HepG2 (cell line): ENCODE results near the gene ST6GAL2. TPM values are rescaled to one million over a fixed set of nuclear protein-coding genes. Genes with fewer than 3 reads are reported as not detected.

ENCODE experiments used
- ATAC-seq: fragments of 200-7000 bp; cut with Tn5 transposase; 3 replicates; pipeline ENCODE4 v1.9.1; 2020; ENCODE audit warnings: mild to moderate bottlenecking, moderate library complexity
- BruUV-seq: library from RNA; stranded (reverse); fragments of 400-500 nt; replicated peaks from 2 replicates; lab custom pipeline; 2021; lab: Mats Ljungman, UMichigan
- CTCF ChIA-PET: fragments of 300-600 bp; formaldehyde crosslinking; extraction: SDS; loops from one replicate; lab custom pipeline; 2021; ENCODE audit warnings: low total read pairs, inconsistent platforms, low intra/inter-chr PET ratio; lab: Yijun Ruan, JAX
- POLR2A ChIA-PET: fragments of 350-600 bp; sonication (Branson Sonifier 250); formaldehyde crosslinking; loops from one replicate; lab custom pipeline; 2020; ENCODE audit warnings: antibody characterized with exemption, inconsistent platforms; lab: Yijun Ruan, JAX
- DNase-seq: peaks from one replicate; pipeline ENCODE4 v3.0.0-alpha.2; 2015; ENCODE audit warnings: low spot score
- FAIRE-seq: peaks from 3 replicates; lab custom pipeline; 2011; peaks lifted over from hg19 to GRCh38; lab: Jason Lieb, UNC
- H2AFZ ChIP-seq: one replicate; pipeline ENCODE4 v1.6.1; 2011; ENCODE audit warnings: low read length, inconsistent platforms
- H3K27ac ChIP-seq: fragments of 300-600 bp; 3 replicates; pipeline ENCODE4 v1.8.0; 2011; ENCODE audit warnings: mixed run types, mild to moderate bottlenecking, mixed read lengths, low read length, inconsistent platforms; ENCODE audit not compliant: insufficient read depth; ENCODE audit errors: extremely low read length
- H3K27me3 ChIP-seq, 2 experiments: fragments of 200-600 bp in 1 of 2; 2 replicates in 1 of 2; 3 replicates in 1 of 2; pipeline versions ENCODE4 v1.6.0 to v1.8.0; 2011; ENCODE audit warnings: low read length in 2 of 2, mild to moderate bottlenecking in 2 of 2, moderate library complexity in 2 of 2, inconsistent platforms in 1 of 2; ENCODE audit not compliant: insufficient read depth in 2 of 2, control insufficient read depth in 1 of 2
- H3K36me3 ChIP-seq, 2 experiments: fragments of 200-600 bp in 1 of 2; replicated peaks in 1 of 2; 2 replicates in 1 of 2; 3 replicates in 1 of 2; pipeline versions ENCODE4 v1.5.1 to v1.8.0; 2011; ENCODE audit warnings: low read length in 2 of 2, inconsistent platforms in 1 of 2; ENCODE audit not compliant: insufficient read depth in 2 of 2, control insufficient read depth in 1 of 2
- H3K4me1 ChIP-seq: 2 replicates; pipeline ENCODE4 v1.5.1; 2012; ENCODE audit warnings: low read length, inconsistent platforms; ENCODE audit not compliant: insufficient read depth
- H3K4me2 ChIP-seq: 2 replicates; pipeline ENCODE4 v1.6.0; 2011; ENCODE audit warnings: low read depth, low read length, inconsistent platforms
- H3K4me3 ChIP-seq, 3 experiments: fragments of 200-600 bp in 1 of 3; sonication (generic), shearing (Covaris generic) in 1 of 3; replicated peaks in 1 of 3; 2 replicates each; pipeline ENCODE4 v1.5.1; 2011 to 2016; ENCODE audit warnings: low read length in 3 of 3, inconsistent platforms in 2 of 3, low read depth in 2 of 3, mild to moderate bottlenecking in 2 of 3, control low read depth in 1 of 3, mixed read lengths in 1 of 3; ENCODE audit not compliant: insufficient read depth in 1 of 3
- H3K79me2 ChIP-seq: one replicate; pipeline ENCODE4 v1.6.1; 2011; ENCODE audit warnings: low read length, inconsistent platforms; ENCODE audit not compliant: insufficient read depth
- H3K9ac ChIP-seq: 2 replicates; pipeline ENCODE4 v1.6.0; 2011; ENCODE audit warnings: mild to moderate bottlenecking, low read depth, low read length, inconsistent platforms; ENCODE audit not compliant: insufficient read depth
- H3K9me3 ChIP-seq: 2 replicates; pipeline ENCODE4 v1.5.1; 2012; ENCODE audit warnings: mild to moderate bottlenecking, low read length
- H4K20me1 ChIP-seq: 2 replicates; pipeline ENCODE4 v1.6.0; 2011; ENCODE audit warnings: inconsistent platforms, mild to moderate bottlenecking, low read length, moderate library complexity; ENCODE audit not compliant: insufficient read depth
- HMGXB4 ChIP-seq, 2 experiments: sonication (generic) in 1 of 2; formaldehyde crosslinking in 1 of 2; IDR thresholded peaks; 2 replicates each; pipeline versions ENCODE4 v1.4.0 to v1.6.1; 2018 to 2020; ENCODE audit warnings: missing genetic modification reagents in 2 of 2, borderline replicate concordance in 1 of 2, low read depth in 1 of 2, mild to moderate bottlenecking in 1 of 2, missing biosample characterization in 1 of 2
- JUNB ChIP-seq: sonication (generic); formaldehyde crosslinking; IDR thresholded peaks from 2 replicates; pipeline ENCODE4 v1.8.0; 2022; ENCODE audit warnings: missing genetic modification reagents, mild to moderate bottlenecking, borderline replicate concordance
- KDM2A ChIP-seq: sonication (generic); formaldehyde crosslinking; IDR thresholded peaks from 2 replicates; pipeline ENCODE4 v1.4.0; 2020; ENCODE audit warnings: low read depth, missing genetic modification reagents, borderline replicate concordance
- NCOA2 ChIP-seq: sonication (generic); formaldehyde crosslinking; IDR thresholded peaks from 2 replicates; pipeline ENCODE4 v1.8.0; 2022; ENCODE audit warnings: inconsistent platforms
- RARG ChIP-seq: sonication (generic); formaldehyde crosslinking; IDR thresholded peaks from 2 replicates; pipeline ENCODE4 v1.4.0; 2020; ENCODE audit warnings: low read depth, mild to moderate bottlenecking, missing genetic modification reagents
- SOX5 ChIP-seq: IDR thresholded peaks from 2 replicates; pipeline ENCODE4 v1.6.1; 2016; ENCODE audit warnings: borderline replicate concordance
- TBX2 ChIP-seq: sonication (generic); formaldehyde crosslinking; IDR thresholded peaks from 2 replicates; pipeline ENCODE4 v1.5.0; 2020; ENCODE audit warnings: missing genetic modification reagents, mild to moderate bottlenecking, borderline replicate concordance
- TOE1 ChIP-seq: sonication (generic); formaldehyde crosslinking; IDR thresholded peaks from 2 replicates; pipeline ENCODE4 v1.4.0; 2020; ENCODE audit warnings: mild to moderate bottlenecking, missing genetic modification reagents
- ZBTB40 ChIP-seq, 2 experiments: fragments of 450-650 bp in 1 of 2; sonication (generic) in 1 of 2; formaldehyde crosslinking in 1 of 2; IDR thresholded peaks; 2 replicates each; pipeline versions ENCODE4 v1.6.1 to v1.8.0; 2016 to 2022; ENCODE audit warnings: antibody characterized with exemption in 1 of 2, mild to moderate bottlenecking in 1 of 2, missing genetic modification reagents in 1 of 2
- ZNF12 ChIP-seq: sonication (generic); formaldehyde crosslinking; IDR thresholded peaks from 2 replicates; pipeline ENCODE4 v1.5.0; 2020; ENCODE audit warnings: missing genetic modification reagents
- ZNF180 ChIP-seq: sonication (generic); formaldehyde crosslinking; IDR thresholded peaks from 2 replicates; pipeline ENCODE4 v1.4.0; 2020; ENCODE audit warnings: low read depth, missing genetic modification reagents, borderline replicate concordance
- ZNF704 ChIP-seq: sonication (generic); formaldehyde crosslinking; IDR thresholded peaks from 2 replicates; pipeline ENCODE4 v1.8.1; 2023; ENCODE audit warnings: mild to moderate bottlenecking, inconsistent platforms, moderate library complexity, missing genetic modification reagents, borderline replicate concordance
- WGBS: methylation state at CpG from one replicate; pipeline ENCODE4 v1.1.6; 2017; ENCODE audit warnings: low lambda C conversion rate; 5-methylcytosine and 5-hydroxymethylcytosine counted together
- in situ Hi-C: cut with HindIII; loops from 2 replicates; pipeline ENCODE4 v1.10.0; 2017; ENCODE audit warnings: low pct_unique_long_range_greater_than_20kb; ENCODE audit not compliant: extremely low pct_ligation_motif_present
- intact Hi-C: fragments of 100-400 bp; cut with micrococcal nuclease; formaldehyde crosslinking; loops from one replicate; pipeline ENCODE4 v1.10.0; 2022; ENCODE audit not compliant: unreplicated experiment
- polyA plus RNA-seq, 8 experiments: library from polyadenylated mRNA; depleted of rRNA in 3 of 8; stranded (reverse) in 7 of 8; unstranded in 1 of 8; fragments of >200 nt; fragmentation: Illumina TruSeq in 4 of 8; extraction: Trizol in 4 of 8; gene quantifications; 2 replicates each; pipeline versions ENCODE4 v1.2.1 to v1.2.3, GENCODE V29; 2011 to 2016; ENCODE audit warnings: low read depth in 4 of 8, missing spikeins in 1 of 8, mixed read lengths in 1 of 8; ENCODE audit not compliant: insufficient read depth in 1 of 8
- total RNA-seq, 5 experiments: library from RNA; depleted of rRNA; stranded (reverse); fragments of >200 nt; fragmentation: Illumina TruSeq; extraction: Trizol; gene quantifications; 2 replicates each; pipeline ENCODE4 v1.2.3, GENCODE V29; 2016; ENCODE audit warnings: low read depth in 1 of 5

Gene ST6GAL2
- total and polyA plus RNA-seq, 2 of the 13 experiments (the other 11 are each of a cell fraction or from before 2014, with no cell fraction given) = not detected

GRCh38 chr2:106882673-106883072 is 3.3 kb downstream of the ST6GAL2 start:
- TF ChIP-seq KDM2A (CRISPR knock-in tag) = no peak
- TF ChIP-seq JUNB (CRISPR knock-in tag) = no peak
- TF ChIP-seq RARG (CRISPR knock-in tag) = no peak
- no peak for TF ChIP-seq ZNF12 (CRISPR knock-in tag)
- TF ChIP-seq TBX2 = no peak
- no peak for TF ChIP-seq ZNF704 (CRISPR knock-in tag)
- no peak for TF ChIP-seq SOX5 (CRISPR knock-in tag)
- TF ChIP-seq NCOA2 (CRISPR knock-in tag) = no peak
- TF ChIP-seq ZBTB40 (IDR thresholded peaks at IDR 0.05) = no peak
- TF ChIP-seq ZBTB40 (CRISPR knock-in tag; IDR thresholded peaks at IDR 0.05) = no peak
- no peak for TF ChIP-seq TOE1
- no peak for TF ChIP-seq ZNF180 (CRISPR knock-in tag)
- TF ChIP-seq HMGXB4 (CRISPR knock-in tag; IDR thresholded peaks at IDR 0.05; ENCODE audit: borderline replicate concordance in 1 of 2, low read depth in 1 of 2) = no peak
- BruUV-seq = no TSS peak
- POLR2A ChIA-PET = no interaction called here
- Histone ChIP-seq H2AFZ (no peak overlapping the region), H3K79me2 (no peaks in the 10 kb centered on the region), H3K27me3 (peaks cover 0 to 7% of the 10 kb centered on the region in 2 experiments; a peak in 1 of 5 replicates), H3K9me3 (no peaks in the 10 kb centered on the region), H3K4me2 (no peak overlapping the region), H3K27ac (no peak overlapping the region), H3K4me3 (no peak overlapping the region), H4K20me1 (no peaks in the 10 kb centered on the region), H3K4me1 (no peaks in the 10 kb centered on the region), H3K36me3 (no peaks in the 10 kb centered on the region), H3K9ac (no peak overlapping the region)
- intact Hi-C loops (no loop called here), in situ Hi-C loops (no loop called here)
- CTCF ChIA-PET = no interaction called here
- 10% methylated on average over 3 of the region's 3 CpGs for WGBS
- FAIRE-seq (no peak), DNase-seq (no peak), ATAC-seq (no peak)
